Panc1 (cell line): ENCODE data around the gene SEC14L2. TPM values are rescaled to one million over a fixed set of nuclear protein-coding genes. Genes with fewer than 3 reads are reported as not detected.

ENCODE experiments used
- ATAC-seq: fragments of 200-7000 bp; cut with Tn5 transposase; 2 replicates; pipeline ENCODE4 v1.9.1; 2020; ENCODE audit warnings: mild to moderate bottlenecking, moderate library complexity
- BruUV-seq: library from RNA; stranded (reverse); fragments of 400-500 nt; replicated peaks from 2 replicates; lab custom pipeline; 2021; lab: Mats Ljungman, UMichigan
- CTCF ChIA-PET: fragments of 300-600 bp; sonication (Branson Sonifier 250); formaldehyde crosslinking; loops from one replicate; lab custom pipeline; 2022; ENCODE audit warnings: antibody characterized with exemption; lab: Charles Lee
- POLR2A ChIA-PET: fragments of 300-600 bp; sonication (Branson Sonifier 250); formaldehyde crosslinking; loops from one replicate; lab custom pipeline; 2022; ENCODE audit warnings: antibody characterized with exemption; lab: Charles Lee
- DNase-seq: peaks from one replicate; pipeline ENCODE4 v3.0.0-alpha.2; 2010; ENCODE audit warnings: low read depth, low spot score
- H3K27ac ChIP-seq: 2 replicates; pipeline ENCODE4 v1.5.1; 2011; ENCODE audit warnings: mild to moderate bottlenecking, low read length, inconsistent platforms
- H3K27me3 ChIP-seq: fragments of 200-500 bp; sonication (Bioruptor generic); 2 replicates; pipeline ENCODE4 v1.6.0; 2014; ENCODE audit warnings: low read length, inconsistent platforms; ENCODE audit not compliant: control insufficient read depth, insufficient read depth
- H3K36me3 ChIP-seq: fragments of 200-500 bp; sonication (Bioruptor generic); 2 replicates; pipeline ENCODE4 v1.5.1; 2014; ENCODE audit warnings: inconsistent platforms, mild to moderate bottlenecking, low read length, moderate library complexity; ENCODE audit not compliant: control insufficient read depth, insufficient read depth
- H3K4me1 ChIP-seq: 2 replicates; pipeline ENCODE4 v1.5.1; 2011; ENCODE audit warnings: inconsistent platforms, mild to moderate bottlenecking, low read length, moderate library complexity; ENCODE audit not compliant: control insufficient read depth, insufficient read depth
- H3K4me3 ChIP-seq, 2 experiments: 2 replicates each; pipeline ENCODE4 v1.5.1; 2011 to 2012; ENCODE audit warnings: low read depth in 2 of 2, low read length in 2 of 2, mild to moderate bottlenecking in 2 of 2, inconsistent platforms in 1 of 2, moderate library complexity in 1 of 2
- H3K9me3 ChIP-seq: fragments of 200-500 bp; sonication (Bioruptor generic); 2 replicates; pipeline ENCODE4 v1.5.1; 2014; ENCODE audit warnings: low read depth, mild to moderate bottlenecking, inconsistent platforms, low read length, moderate library complexity; ENCODE audit not compliant: control insufficient read depth, insufficient read depth
- POLR2AphosphoS5 ChIP-seq: IDR thresholded peaks from 2 replicates; pipeline ENCODE4 v1.6.1; 2012; ENCODE audit warnings: mild to moderate bottlenecking, low read depth, low read length, moderate library complexity
- SIN3A ChIP-seq: IDR thresholded peaks from 2 replicates; pipeline ENCODE4 v1.6.1; 2012; ENCODE audit warnings: low read depth, mild to moderate bottlenecking, low read length, moderate library complexity, borderline replicate concordance; ENCODE audit not compliant: insufficient read depth
- TCF7L2 ChIP-seq: IDR thresholded peaks from 2 replicates; pipeline ENCODE4 v1.6.1; 2011; ENCODE audit warnings: mild to moderate bottlenecking, low read depth, low read length, inconsistent platforms
- in situ Hi-C: cut with HindIII; loops from 2 replicates; pipeline ENCODE4 v1.10.0; 2016; ENCODE audit warnings: low sequenced_read_pairs, low pct_unique_long_range_greater_than_20kb
- intact Hi-C: fragments of 100-400 bp; cut with micrococcal nuclease; formaldehyde crosslinking; loops from one replicate; pipeline ENCODE4 v1.10.0; 2022; ENCODE audit not compliant: unreplicated experiment
- total RNA-seq: library from RNA; stranded (reverse); gene quantifications from one replicate; pipeline ENCODE4 v1.2.1, GENCODE V29; 2021; ENCODE audit not compliant: unreplicated experiment
- TF ChIP-seq, protein P1 (sequence below), 2 experiments: IDR thresholded peaks; 2 replicates each; pipeline ENCODE4 v1.6.1; 2011 to 2012; ENCODE audit warnings: low read depth in 2 of 2, control low read depth in 1 of 2, low read length in 1 of 2, mild to moderate bottlenecking in 1 of 2, moderate library complexity in 1 of 2; ENCODE audit not compliant: insufficient read depth in 1 of 2
- TF ChIP-seq, protein P2 (sequence below): fragments of 450-650 bp; IDR thresholded peaks from 2 replicates; pipeline ENCODE4 v1.5.1; 2017; ENCODE audit warnings: mild to moderate bottlenecking

Gene SEC14L2
- total RNA-seq, 1 experiment from 2014 or later: 10.7 TPM

DNA sequence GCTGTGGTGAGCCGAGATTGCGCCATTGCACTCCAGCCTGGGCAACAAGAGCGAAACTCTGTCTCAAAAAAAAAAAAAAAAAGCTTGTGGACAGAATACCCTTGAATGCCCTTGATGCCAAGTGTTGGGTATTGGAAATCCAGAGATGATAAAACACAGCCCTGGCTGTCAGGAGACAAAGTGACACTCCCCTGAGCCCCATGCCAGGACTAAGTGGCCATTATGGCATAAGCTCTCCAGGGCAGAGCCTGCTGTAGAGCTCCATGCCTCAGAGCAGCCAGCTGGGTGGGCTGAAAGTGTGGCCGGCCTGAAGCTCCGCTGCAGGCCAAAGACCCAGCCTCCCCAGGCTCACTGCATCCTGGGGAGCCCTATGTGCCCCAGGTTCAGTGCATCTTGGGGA lies 14.5 kb upstream of the SEC14L2 start:
- ATAC-seq (no peak), DNase-seq (no peak)
- TF ChIP-seq SIN3A: no peak
- no peak for TF ChIP-seq TCF7L2
- TF ChIP-seq, protein P1, sequence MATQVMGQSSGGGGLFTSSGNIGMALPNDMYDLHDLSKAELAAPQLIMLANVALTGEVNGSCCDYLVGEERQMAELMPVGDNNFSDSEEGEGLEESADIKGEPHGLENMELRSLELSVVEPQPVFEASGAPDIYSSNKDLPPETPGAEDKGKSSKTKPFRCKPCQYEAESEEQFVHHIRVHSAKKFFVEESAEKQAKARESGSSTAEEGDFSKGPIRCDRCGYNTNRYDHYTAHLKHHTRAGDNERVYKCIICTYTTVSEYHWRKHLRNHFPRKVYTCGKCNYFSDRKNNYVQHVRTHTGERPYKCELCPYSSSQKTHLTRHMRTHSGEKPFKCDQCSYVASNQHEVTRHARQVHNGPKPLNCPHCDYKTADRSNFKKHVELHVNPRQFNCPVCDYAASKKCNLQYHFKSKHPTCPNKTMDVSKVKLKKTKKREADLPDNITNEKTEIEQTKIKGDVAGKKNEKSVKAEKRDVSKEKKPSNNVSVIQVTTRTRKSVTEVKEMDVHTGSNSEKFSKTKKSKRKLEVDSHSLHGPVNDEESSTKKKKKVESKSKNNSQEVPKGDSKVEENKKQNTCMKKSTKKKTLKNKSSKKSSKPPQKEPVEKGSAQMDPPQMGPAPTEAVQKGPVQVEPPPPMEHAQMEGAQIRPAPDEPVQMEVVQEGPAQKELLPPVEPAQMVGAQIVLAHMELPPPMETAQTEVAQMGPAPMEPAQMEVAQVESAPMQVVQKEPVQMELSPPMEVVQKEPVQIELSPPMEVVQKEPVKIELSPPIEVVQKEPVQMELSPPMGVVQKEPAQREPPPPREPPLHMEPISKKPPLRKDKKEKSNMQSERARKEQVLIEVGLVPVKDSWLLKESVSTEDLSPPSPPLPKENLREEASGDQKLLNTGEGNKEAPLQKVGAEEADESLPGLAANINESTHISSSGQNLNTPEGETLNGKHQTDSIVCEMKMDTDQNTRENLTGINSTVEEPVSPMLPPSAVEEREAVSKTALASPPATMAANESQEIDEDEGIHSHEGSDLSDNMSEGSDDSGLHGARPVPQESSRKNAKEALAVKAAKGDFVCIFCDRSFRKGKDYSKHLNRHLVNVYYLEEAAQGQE (IDR thresholded peaks at IDR 0.05; ENCODE audit: insufficient read depth in 1 of 2, low read depth in 2 of 2, low read length in 1 of 2): no peak
- TF ChIP-seq, protein P2, sequence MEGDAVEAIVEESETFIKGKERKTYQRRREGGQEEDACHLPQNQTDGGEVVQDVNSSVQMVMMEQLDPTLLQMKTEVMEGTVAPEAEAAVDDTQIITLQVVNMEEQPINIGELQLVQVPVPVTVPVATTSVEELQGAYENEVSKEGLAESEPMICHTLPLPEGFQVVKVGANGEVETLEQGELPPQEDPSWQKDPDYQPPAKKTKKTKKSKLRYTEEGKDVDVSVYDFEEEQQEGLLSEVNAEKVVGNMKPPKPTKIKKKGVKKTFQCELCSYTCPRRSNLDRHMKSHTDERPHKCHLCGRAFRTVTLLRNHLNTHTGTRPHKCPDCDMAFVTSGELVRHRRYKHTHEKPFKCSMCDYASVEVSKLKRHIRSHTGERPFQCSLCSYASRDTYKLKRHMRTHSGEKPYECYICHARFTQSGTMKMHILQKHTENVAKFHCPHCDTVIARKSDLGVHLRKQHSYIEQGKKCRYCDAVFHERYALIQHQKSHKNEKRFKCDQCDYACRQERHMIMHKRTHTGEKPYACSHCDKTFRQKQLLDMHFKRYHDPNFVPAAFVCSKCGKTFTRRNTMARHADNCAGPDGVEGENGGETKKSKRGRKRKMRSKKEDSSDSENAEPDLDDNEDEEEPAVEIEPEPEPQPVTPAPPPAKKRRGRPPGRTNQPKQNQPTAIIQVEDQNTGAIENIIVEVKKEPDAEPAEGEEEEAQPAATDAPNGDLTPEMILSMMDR: no peak
- no peak for TF ChIP-seq POLR2AphosphoS5
- ChIA-PET CTCF (interaction anchor here (0.6 kb wide), 1 partner anchor 69 kb away, joined by 4 read pairs; no protein-coding TSS in a partner anchor), POLR2A (no interaction called here)
- BruUV-seq: no TSS peak
- in situ Hi-C loops: no loop called here
- Histone ChIP-seq H3K27ac (no peak overlapping the region), H3K4me3 (no peak overlapping the region), H3K4me1 (peaks cover 6% of the 10 kb centered on the region; the same call in 1 of the 2 replicates), H3K36me3 (peaks cover 2% of the 10 kb centered on the region; the same call in 1 of the 2 replicates), H3K9me3 (no peaks in the 10 kb centered on the region), H3K27me3 (no peaks in the 10 kb centered on the region)
- intact Hi-C loops: no loop called here

DNA sequence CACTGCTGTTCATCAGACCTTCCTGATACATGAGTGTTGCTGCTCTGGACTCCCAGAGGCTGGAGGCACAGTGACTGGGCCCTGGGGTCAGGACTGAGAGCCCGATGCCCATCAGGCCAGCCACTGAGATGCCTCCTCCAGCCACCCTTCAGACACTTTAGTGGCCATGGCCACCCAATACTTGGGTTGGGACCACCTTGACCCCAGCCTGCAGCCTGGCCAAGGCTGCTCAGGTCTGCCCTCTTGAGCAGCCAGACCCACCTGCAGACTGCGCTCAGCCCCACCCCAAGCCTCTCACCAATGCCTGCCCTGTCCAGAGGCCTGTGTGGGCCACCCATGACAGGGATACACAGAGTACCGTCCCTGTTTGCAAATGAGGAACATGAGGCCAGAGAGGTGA lies 13.8 kb upstream of the SEC14L2 start:
- in situ Hi-C loops (no loop called here), intact Hi-C loops (no loop called here)
- TF ChIP-seq, protein P2: no peak
- no peak for TF ChIP-seq POLR2AphosphoS5
- no peak for TF ChIP-seq SIN3A
- TF ChIP-seq TCF7L2: no peak
- TF ChIP-seq, protein P1 (IDR thresholded peaks at IDR 0.05; ENCODE audit: insufficient read depth in 1 of 2, low read depth in 2 of 2, low read length in 1 of 2): no peak
- CTCF ChIA-PET: interaction anchor here (0.6 kb wide), 1 partner anchor 92 kb away, joined by 3 read pairs; no protein-coding TSS in a partner anchor
- Histone ChIP-seq H3K27ac (no peak overlapping the region), H3K4me3 (no peak overlapping the region), H3K36me3 (peaks cover 2% of the 10 kb centered on the region; the same call in 1 of the 2 replicates), H3K27me3 (no peaks in the 10 kb centered on the region), H3K4me1 (peaks cover 6% of the 10 kb centered on the region; the same call in 1 of the 2 replicates), H3K9me3 (no peaks in the 10 kb centered on the region)
- ATAC-seq: no peak
- BruUV-seq: no TSS peak
- POLR2A ChIA-PET: no interaction called here
- no peak for DNase-seq
